ENCODE data around the gene VWA5B1. TPM values are rescaled to one million over a fixed set of nuclear protein-coding genes. Genes with fewer than 3 reads are reported as not detected.

The VWA5B1 gene
- total and polyA plus RNA-seq, 8 donors = not detected

GRCh38 chr1:20317471-20317870, 26.8 kb downstream of the VWA5B1 start:
- peaks cover 0 to 4% (median 0%) of the 10 kb centered on the region in 4 donors for H3K4me1 ChIP-seq

GRCh38 chr1:20318521-20318920, 27.8 kb downstream of the VWA5B1 start:
- Histone ChIP-seq H3K27ac (no peak overlapping the region), H3K27me3 (peaks cover 0 to 72% (median 13%) of the 10 kb centered on the region in 3 donors), H3K4me3 (no peak overlapping the region), H3K4me1 (peaks cover 0 to 4% (median 0%) of the 10 kb centered on the region in 4 donors), H3K9me3 (no peaks in the 10 kb centered on the region), H3K36me3 (no peaks in the 10 kb centered on the region)
- WGBS, 5 donors = 82 to 89% (median 87%) methylated on average over 10 to 14 of the region's 14 CpGs
- DNase-seq = no peak
- TF ChIP-seq EP300 (IDR thresholded peaks at IDR 0.05) = no peak
- intact Hi-C loops (cut with DNase I; ENCODE audit: low total_unique reads) = no loop called here

More at GRCh38 chr1:20317471-20317870, 26.8 kb downstream of the VWA5B1 start:
- Histone ChIP-seq H3K27me3 (peaks cover 0 to 61% (median 13%) of the 10 kb centered on the region in 3 donors), H3K9me3 (no peaks in the 10 kb centered on the region), H3K4me3 (no peak overlapping the region), H3K36me3 (no peaks in the 10 kb centered on the region), H3K27ac (no peak overlapping the region)
- no peak for DNase-seq
- intact Hi-C loops (cut with DNase I; ENCODE audit: low total_unique reads) = no loop called here
- WGBS, 5 donors = 83 to 92% (median 89%) methylated on average over 11 of the region's 11 CpGs
- TF ChIP-seq EP300 (IDR thresholded peaks at IDR 0.05) = no peak
- TF ChIP-seq POLR2AphosphoS5 (IDR thresholded peaks at IDR 0.05) = no peak
- no peak for TF ChIP-seq POLR2A (IDR thresholded peaks at IDR 0.05)
- no peak for TF ChIP-seq CTCF (IDR thresholded peaks at IDR 0.05)

- 75 to 83% (median 82%) methylated on average over 4 of the region's 4 CpGs for WGBS, 5 donors
- intact Hi-C loops (cut with DNase I; ENCODE audit: low total_unique reads) = no loop called here
- H3K27ac ChIP-seq = no peak overlapping the region
Measured at GRCh38 chr1:20318971-20319370, 28.3 kb downstream of the VWA5B1 start.

GRCh38 chr1:20319456-20320220, 29.0 kb downstream of the VWA5B1 start:
- intact Hi-C loops (cut with DNase I; ENCODE audit: low total_unique reads) = no loop called here
- Histone ChIP-seq H3K27me3 (peaks cover 0 to 77% (median 16%) of the 10 kb centered on the region in 3 donors), H3K27ac (no peak overlapping the region), H3K4me3 (no peak overlapping the region), H3K9me3 (no peaks in the 10 kb centered on the region), H3K36me3 (no peaks in the 10 kb centered on the region), H3K4me1 (peaks cover 0 to 4% (median 0%) of the 10 kb centered on the region in 4 donors)
- WGBS, 5 donors = 74 to 86% (median 77%) methylated on average over 11 of the region's 11 CpGs
- TF ChIP-seq CTCF (IDR thresholded peaks at IDR 0.05) = no peak
- no peak for TF ChIP-seq EP300 (IDR thresholded peaks at IDR 0.05)
- no peak for DNase-seq

More at GRCh38 chr1:20318971-20319370, 28.3 kb downstream of the VWA5B1 start:
- TF ChIP-seq POLR2AphosphoS5 (IDR thresholded peaks at IDR 0.05) (no peak), POLR2A (IDR thresholded peaks at IDR 0.05) (no peak), CTCF (IDR thresholded peaks at IDR 0.05) (no peak), EP300 (IDR thresholded peaks at IDR 0.05) (no peak)
- Histone ChIP-seq H3K36me3 (no peaks in the 10 kb centered on the region), H3K27me3 (peaks cover 0 to 73% (median 16%) of the 10 kb centered on the region in 3 donors), H3K9me3 (no peaks in the 10 kb centered on the region), H3K4me3 (no peak overlapping the region), H3K4me1 (peaks cover 0 to 4% (median 0%) of the 10 kb centered on the region in 4 donors)
- DNase-seq = no peak

- TF ChIP-seq POLR2AphosphoS5 (IDR thresholded peaks at IDR 0.05) (no peak), POLR2A (IDR thresholded peaks at IDR 0.05) (no peak)
- H3K36me3 ChIP-seq = no peaks in the 10 kb centered on the region
- DNase-seq = no peak
- H3K27ac ChIP-seq = no peak overlapping the region
- H3K4me3 ChIP-seq = no peak overlapping the region
- peaks cover 0 to 75% (median 16%) of the 10 kb centered on the region in 3 donors for H3K27me3 ChIP-seq
- H3K4me1 ChIP-seq = peaks cover 0 to 12% (median 3%) of the 10 kb centered on the region in 4 donors
- WGBS, 5 donors = 78 to 87% (median 85%) methylated on average over 5 to 6 of the region's 6 CpGs
- no peaks in the 10 kb centered on the region for H3K9me3 ChIP-seq
- intact Hi-C loops (cut with DNase I; ENCODE audit: low total_unique reads) = no loop called here
Measured at GRCh38 chr1:20320704-20321103, 30.0 kb downstream of the VWA5B1 start.

Data from stomach (tissue), 9 donors.